Stimulated activated CD4-positive, alpha-beta T cell treated with anti-CD3 and anti-CD28 coated beads, TNF-alpha, amount 100 ng/mL, for 4 hours (primary cell): Measurements from ENCODE around the gene DRAM1.
"Not testable (repeated sequence)": the region's sequence is repeated elsewhere in the genome, so short reads cannot be mapped to it uniquely, and the experiment has no call there.

Source experiments
- DNase-seq, 3 experiments: peaks; one replicate each; pipeline ENCODE4 v3.0.0-alpha.2; 2020; ENCODE audit warnings: low read depth in 3 of 3

The DRAM1 gene, protein sequence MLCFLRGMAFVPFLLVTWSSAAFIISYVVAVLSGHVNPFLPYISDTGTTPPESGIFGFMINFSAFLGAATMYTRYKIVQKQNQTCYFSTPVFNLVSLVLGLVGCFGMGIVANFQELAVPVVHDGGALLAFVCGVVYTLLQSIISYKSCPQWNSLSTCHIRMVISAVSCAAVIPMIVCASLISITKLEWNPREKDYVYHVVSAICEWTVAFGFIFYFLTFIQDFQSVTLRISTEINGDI

DNA sequence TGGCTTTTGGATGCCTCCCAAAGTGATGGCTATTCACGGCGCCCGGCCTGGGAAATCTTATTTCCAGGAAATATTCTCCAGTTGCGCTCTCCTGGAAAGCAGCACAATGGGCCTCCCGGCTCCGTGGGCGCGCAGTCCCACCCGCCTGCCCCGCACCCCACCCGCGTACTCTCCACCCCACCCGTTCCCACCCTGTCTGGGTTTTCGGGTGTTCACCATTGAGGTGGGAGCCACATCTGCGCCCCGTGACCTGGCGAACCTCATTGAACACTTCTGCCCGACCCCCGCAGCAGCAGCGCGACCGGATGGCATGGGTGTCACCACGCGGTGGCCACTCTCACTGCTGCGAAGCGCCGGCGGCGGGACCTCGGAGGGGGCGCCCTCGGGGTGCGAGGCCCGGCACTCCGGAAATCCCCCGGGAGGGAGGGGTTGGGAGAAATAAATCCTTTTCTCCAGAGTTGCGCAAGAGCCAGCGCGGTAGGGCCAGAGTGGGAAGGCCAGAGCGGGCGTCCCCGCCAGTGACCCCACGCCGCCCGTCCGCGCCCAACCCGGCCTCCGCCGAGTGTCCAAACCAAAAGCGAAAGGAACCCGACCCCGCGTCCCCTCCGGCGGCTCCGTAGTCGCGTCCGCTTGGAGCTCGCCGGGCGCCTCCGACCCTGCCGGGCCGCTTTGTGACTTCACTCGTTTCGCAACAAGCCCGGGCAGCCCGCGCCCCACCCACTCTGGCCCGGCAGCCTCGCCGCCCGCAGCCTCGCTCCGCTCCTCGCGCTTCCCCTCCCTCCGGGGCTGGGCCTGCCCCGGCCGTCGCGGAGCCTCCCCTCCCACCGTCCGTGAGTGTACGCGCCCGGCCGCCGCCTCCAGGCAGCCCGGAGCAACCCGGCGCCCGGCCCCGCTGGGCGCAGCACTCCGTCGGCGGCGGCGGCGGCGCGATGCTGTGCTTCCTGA lies at the start of gene DRAM1:
Gene DRAM1, plus strand, starts transcription at position 720 of the 945 bp plus-strand sequence. Its CDS starts 210 bp downstream, at position 930.
- peak; percentile 45 to 60 (median 48) for DNase-seq

DNA sequence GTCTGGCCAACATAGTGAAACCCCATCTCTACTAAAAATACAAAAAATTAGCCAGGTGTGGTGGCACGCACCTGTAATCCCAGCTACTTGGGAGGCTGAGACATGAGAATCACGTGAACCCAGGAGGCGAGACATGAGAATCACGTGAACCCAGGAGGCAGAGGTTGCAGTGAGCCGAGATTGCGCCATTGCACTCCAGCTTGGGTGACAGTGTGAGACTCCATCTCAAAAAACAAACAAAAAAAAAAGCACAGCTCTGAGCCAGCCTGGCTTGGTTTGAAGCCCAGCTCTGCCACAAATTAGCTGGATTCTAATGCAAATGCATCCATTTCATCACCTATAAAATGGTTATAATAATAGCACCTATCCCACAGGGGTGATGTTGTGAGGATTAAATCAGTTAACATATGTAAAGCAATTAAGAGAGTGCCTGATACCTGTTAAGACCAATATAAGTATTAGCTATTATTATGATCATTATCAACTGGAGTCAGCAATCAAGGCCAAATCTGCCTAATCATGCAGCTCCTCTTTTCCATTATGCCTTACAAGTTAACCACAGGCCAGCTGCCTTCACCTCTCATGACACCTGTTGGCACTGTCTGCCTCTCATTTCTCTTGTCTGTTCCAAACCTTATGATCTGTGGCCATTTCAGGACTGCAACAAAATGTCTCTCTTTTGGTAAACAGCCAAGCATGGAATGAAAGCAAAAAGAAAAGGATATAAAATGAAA lies 48.8 kb upstream of the DRAM1 start:
- no peak for DNase-seq

DNA sequence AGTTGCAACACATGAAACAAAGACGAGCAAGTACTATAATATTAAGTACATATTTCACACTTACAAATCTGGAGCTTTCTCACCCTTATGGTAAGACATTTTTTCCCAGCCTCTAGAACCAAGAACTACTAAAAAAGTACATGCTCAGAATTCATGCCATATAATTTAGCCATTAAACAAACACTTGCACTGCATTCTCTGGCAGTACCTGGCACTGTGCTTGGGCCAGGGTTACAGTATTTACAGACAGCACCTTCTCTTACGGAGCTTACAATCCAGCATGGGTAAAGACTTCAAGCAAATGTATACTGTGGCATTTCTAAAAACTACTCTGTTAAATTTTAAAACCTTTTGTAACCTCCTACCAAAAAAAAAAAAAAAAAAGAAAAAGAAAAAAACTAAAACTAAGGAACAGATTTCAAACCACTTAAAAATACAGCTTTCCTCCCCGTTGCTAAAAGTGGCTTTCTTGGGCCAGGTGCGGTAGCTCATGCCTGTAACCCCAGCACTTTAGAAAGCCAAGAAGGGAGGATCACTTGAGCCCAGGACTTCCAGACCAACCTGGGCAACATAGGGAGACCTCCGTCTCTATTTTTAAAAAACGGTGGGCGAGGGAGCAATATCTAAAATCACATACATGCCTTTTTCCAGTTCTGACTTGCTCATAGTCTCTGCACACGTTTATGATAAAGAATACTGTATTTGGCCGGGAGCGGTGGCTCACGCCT lies 47.6 kb upstream of the DRAM1 start:
- no peak for DNase-seq

DNA sequence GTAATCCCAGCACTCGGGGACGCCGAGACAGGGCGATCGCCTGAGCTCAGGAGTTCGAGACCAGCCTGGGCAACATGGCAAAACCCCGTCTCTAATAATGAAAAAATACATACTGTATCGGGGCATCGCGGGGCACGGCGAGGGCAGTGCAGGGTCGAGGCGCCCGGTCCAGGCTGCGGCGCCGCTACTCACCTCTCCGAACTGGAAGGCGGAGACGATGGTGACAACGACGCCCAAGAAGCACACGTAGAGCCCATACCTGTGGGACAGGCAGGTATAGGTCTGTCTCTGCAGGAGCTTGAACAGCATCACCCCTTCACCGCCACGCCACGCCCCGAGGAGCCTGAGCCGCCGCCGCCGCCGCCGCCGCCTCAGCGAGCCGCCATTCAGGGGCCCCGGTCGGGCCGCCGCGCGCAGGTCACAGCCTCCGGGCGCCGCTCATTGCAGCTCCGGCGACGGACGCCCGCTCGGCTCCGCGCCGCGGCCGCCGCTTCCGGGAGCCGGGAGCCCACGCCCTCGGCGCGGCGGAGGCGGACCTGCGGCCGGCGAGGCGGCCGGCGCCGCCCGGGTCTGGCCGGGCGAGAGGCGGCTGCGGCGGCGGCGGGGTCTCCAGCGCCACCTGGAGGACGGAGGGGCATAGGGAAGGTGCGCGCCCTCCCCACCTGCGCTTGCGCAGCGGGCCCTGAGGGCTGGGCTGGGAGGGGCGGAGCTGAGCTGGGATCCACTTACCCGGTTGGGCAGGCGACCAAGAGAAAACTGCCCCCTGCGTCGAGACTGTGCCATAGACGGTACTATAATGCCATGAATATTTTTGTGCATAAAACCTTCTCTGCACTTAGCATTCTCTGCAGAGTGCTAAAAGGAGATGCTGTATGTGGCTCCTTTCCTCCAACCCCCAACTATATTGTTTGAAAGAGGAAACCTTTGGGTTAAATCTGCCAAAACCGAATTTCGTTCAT lies 46.7 kb upstream of the DRAM1 start, which contains the start of gene GNPTAB:
Gene GNPTAB, minus strand, starts transcription at position 593 of the 959 bp plus-strand sequence. Its CDS starts 284 bp downstream, at position 309.
- peak; percentile 88 to 93 (median 92) for DNase-seq

DNA sequence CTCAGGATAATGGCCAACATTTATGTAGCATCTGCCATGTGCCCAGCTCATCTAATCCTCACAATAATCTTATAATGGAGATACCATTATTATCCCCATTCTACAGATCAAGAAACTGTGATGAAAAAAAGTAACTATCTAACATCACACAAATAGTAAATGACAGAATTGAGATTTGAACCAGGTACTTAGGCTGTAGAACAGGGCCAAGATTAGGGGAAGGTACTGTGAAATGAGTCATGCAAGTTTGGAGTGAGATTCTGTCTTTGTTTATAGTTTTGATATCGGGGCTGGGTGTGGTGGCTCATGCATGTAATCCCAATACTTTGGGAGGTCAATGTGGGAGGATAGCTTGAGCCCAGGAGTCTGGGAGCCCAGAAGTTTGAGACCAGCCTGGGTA lies 45.4 kb upstream of the DRAM1 start:
- DNase-seq, result no peak

DNA sequence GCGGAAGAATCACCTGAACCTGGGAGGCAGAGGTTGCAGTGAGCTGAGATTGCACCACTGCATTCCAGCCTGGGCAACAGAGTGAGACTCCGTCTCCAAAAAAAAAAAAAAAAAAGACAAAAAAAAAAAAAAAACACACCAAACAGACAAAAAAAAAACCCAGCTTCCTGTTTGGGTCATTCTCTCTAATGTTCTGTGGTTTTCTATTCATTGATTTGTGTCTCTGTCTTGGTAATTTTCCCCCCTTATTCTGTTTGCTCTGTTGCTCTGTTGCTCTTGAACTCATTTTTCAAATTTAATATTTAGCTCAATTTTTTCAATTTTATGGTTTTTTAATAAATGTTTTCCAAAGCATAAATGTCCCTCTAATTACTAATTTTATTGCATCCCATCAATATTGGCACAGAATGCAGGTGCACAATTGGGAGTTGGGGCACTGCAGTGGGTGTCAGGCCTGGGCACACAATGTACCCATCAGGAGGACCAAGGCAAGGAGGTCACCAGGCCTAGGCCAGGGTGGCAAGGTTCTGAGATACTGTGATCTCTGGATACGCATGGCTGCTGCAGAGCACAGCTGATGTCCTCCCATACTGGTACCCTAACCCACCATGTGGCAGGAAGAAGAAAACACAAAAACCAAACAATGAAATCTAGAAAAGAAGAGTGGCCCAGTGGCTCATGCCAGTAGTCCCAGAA lies 38.6 kb upstream of the DRAM1 start:
- no peak for DNase-seq

DNA sequence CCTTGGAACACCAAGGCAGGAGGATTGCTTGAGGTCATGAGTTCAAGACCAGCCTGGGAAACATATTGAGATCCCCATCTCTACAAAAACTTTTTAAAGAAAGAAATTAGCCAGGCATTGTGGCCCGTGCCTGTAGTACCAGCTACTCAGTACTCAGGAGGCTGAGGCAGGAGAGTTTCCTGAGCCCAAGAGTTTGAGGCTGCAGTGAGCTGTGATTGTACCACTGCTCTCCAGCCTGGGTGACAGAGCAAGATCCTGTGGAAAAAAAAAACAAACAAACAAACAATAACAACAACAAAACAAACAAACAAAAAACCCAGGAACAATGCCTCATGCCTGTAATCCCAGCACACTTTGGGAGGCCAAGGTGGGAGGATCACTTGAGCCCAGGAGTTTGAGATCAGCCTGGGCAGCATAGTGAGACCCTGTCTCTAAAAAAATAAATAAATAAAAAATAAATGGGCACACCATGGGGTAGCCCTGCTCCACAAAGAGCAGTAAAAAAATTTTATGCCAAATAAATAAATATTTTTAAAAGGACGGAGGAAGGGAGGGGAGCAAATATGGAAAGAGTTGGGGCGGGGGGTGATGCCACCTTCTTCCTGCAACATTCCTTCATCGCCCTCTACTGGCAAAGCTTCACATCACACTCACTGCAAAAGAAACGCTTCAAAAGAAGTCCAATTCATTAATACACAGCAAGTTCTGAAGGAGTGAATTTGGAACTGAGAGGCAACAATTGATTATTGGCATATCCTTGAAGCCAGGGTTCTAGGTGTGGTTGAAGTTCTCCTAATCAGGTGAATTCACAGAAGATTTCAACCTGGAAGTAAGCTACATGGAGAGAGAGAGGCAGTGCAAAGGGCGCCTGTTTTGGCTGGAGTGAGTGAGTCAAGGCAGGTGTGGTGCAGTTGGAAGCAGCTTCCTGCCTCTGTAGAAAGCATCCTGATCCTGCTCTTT lies 37.8 kb upstream of the DRAM1 start:
- DNase-seq, result peak; percentile 26 to 64 (median 50)

DNA sequence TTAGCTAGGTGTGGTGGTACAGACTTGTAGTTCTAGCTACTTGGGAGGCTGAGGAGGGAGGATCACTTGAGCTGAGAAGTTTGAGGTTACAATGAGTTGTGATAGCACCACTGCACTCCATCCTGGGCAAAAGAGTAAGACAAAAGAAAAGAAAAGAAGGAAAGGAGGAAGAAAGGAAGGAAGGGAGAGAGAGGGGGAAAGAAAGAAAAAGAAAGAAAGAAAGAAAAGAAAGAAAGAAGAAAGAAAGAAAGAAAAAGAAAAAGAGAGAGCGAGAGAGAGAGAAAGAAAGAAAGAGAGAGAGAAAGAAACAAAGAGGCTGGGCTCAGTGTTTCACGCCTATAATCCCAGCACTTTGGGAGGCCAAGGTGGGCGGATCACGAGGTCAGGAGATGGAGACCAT lies 36.3 kb upstream of the DRAM1 start:
- no peak for DNase-seq

DNA sequence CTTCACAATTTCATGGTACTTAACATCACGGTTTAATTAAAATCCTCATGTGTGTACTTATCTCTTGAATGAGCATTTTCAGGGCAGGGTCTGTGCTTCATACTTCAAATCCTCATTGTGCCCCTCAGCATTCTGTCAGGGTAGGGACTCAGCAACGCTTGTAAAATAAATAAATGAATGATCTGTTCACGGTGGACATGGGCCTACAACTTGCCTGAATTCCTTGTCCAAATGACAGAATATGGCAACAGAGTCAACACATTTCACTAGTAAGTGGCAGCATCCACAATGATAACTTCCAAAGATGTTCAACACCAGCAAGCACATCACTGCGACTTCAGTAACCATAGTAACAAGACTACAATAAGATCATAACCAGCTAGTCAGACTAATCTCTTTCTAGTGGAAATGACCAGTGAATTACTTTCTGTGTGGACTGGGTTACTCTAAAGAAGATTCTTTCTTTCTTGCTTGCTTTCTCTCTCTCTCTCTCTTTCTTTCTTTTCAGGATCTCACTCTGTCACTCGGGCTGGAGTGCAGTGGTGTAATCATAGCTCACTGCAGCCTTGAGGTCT lies 32.2 kb upstream of the DRAM1 start:
- DNase-seq, result no peak

DNA sequence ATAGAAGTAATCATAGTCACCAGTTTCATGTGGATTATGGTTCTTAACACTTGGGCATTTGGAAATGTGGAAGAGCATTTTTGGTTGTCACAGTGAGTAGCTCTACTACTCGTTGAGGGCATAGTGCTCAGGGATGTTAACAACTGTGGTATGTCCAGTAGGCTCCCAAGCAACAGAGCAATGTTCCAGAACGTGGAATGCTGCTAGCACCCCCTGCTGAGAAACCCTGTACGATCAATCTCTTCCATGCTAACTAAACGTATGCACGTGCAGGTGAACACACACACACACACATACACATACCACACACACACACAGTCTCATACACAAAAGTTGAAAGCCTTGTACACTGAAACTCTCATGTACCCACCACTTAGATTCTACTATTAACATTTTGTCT lies 30.1 kb upstream of the DRAM1 start:
- no peak for DNase-seq

DNA sequence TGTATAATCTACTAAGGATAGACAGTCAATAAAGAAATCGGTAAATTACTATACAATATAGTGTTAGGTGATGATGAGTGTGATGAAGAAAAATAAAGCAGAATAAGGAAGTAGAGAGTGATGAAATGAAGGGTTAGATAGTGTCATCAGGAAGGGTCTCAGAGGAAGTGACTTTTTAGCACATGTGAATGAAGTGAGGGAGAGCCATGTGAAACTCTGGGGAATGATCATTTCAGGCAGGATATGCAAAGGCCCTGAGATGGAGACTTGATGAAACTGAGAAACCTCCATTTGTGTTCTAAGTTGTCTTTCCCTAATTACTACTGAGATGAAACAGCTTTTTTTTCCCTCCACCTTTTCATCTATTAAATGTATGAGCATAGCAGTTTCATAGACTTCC lies 27.2 kb upstream of the DRAM1 start:
- no peak for DNase-seq

DNA sequence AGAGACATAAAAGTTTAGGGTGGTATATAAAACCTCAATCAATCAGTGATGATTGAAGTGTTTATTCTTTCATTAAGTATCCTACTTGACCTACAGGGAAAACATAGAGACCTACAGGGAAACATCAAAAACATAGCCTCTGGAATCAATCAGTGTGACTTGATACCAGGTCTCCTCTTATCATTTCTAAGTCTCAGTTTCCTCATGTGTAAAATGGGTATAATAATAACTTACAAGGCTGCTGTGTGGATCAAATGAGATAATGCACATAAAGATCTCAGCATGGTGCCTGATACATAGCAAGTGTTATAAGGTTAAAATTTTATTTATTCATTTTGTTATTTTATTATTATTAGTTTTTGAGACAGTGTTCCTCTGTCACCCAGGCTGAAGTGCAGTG lies 24.4 kb upstream of the DRAM1 start:
- no peak for DNase-seq

DNA sequence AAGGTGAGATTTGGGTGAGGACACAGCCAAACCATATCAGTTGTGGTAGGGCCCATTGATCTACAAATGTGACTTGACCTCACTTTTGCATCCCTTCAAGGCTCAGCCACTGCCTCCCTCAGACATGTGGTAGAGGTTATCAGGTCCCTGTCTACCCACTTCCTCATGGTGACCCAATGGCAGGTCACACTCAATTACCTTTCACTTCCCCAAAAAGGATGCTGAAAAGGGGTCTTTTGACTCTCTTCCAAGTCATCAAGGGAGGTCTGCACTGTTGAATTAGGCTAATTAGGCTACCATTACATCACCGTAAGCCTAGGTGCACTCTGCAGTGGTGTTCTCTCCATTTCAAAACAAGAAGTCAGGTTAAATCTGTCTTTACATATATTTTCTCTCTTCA lies 22.6 kb upstream of the DRAM1 start:
- DNase-seq, result no peak

DNA sequence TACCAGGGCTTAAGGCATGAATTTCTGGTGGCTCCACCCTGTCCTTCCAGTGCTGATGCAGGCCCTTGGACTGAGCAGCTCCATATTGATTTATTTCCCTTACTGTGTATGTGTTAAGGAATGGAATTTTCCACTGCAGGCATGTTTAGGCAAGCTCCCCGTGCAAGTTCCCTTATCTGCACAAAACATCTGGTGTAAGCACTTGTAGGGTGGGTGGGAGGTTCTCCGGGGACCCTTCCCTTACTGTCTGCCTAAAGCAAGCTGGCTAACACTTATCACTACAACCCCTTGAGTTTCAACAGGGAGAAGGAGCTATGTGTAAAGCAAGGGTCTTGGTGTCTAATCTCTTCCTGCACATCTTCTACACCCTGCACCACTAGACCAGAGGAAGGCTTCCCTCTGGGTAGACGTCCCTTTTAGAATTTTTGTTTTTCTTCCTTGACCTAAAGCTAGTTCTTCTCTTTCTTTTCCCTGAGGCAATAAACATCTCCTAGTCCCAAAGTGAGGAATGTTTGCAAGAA lies 22.0 kb upstream of the DRAM1 start:
- no peak for DNase-seq

DNA sequence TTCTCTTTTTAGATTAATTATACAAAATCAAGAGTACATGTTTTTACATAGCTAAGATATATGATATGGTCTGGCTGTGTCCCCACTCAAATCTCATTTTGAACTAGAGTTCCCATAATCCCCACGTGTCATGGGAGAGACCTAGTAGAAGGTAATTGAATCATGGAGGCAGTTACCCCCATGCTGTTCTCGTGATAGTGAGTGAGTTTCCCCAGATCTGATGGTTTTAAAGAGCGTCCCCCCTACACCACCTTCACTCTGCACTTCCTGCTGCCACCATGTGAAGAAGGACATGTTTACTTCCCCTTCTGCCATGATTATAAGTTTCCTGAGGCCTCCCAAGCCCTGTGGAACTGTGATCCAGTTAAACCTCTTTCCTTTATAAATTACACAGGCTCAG lies 21.4 kb upstream of the DRAM1 start:
- DNase-seq, result no peak

DNA sequence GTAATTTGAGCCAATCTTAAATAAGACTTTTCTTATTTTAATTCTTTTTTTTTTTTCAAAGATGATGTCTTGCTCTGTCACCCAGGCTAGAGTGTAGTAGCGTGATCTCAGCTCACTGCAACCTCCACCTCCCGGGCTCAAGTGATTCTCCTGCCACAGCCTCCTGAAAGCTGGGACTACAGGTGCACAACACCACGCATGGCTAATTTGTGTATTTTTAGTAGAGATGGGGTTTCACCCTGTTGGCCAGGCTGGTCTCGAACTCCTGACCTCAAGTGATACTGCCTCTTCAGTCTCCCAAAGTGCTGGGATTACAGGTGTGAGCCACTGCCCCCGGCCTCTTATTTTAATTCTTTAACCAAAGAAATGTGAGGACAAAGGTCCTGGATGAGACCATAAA lies 20.8 kb upstream of the DRAM1 start:
- not testable (repeated sequence) for DNase-seq

DNA sequence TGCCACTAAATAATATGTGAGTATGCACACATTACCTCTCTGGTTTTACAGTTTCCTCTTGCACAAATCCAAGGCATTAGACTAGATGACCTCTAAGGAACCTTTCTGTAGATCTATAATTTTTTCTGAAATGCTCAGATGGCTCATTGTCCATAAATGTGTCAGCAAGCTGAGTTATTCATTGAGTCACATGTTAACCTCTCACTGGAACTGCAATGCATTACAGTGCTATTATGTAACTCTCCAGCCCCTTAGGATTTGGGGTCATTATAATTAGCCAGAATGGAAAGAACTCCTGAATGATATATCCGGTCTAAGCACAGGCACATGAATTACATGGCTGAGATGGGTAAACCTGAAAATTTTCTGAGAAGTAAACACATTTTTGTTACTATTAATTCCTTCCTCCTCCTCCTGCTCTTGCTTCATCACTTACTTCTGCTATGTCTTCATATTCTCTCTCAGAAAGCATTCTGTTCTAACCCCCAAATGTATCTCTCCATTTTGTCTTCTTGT lies 20.3 kb upstream of the DRAM1 start:
- no peak for DNase-seq

DNA sequence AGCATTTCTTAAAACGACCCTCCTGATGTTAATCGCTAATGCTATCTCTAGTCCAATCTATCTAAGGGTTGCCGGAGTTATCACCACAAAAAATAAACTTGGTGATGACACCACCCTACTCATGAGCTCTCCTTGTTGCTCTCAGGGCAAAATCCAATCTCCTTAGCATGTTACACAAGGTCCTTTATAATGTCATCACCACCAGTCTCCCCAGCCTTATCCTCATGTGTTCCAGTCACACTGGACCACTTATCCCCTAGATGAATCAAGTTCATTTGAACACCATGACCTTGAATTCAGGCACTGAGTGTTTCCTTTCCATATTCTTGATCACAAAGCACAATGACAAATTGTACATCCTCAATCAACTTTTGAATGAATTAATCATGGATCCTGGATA lies 19.0 kb upstream of the DRAM1 start:
- no peak for DNase-seq
